ENCODE data around the gene ACTRT2.

Gene ACTRT2

GRCh38 chr1:2977886-2978611 lies 43.2 kb upstream of the ACTRT2 start:
- FAIRE-seq (no peak), DNase-seq (ENCODE audit: insufficient read length, low spot score) (no peak)
- TF ChIP-seq POU2F2 (IDR thresholded peaks at IDR 0.05; ENCODE audit: low read depth, low read length) (no peak), SPI1 (IDR thresholded peaks at IDR 0.05; ENCODE audit: low read depth, low read length) (no peak), POLR2AphosphoS5 (IDR thresholded peaks at IDR 0.05; ENCODE audit: low read depth, low read length) (no peak), TAF1 (IDR thresholded peaks at IDR 0.05; ENCODE audit: low read depth, low read length) (no peak), PAX5 (IDR thresholded peaks at IDR 0.05; ENCODE audit: insufficient read depth, low read length, severe bottlenecking) (no peak), POLR2A (IDR thresholded peaks at IDR 0.05; ENCODE audit: low read depth, low read length) (no peak)

- no peak for DNase-seq (ENCODE audit: insufficient read length, low spot score)
- TF ChIP-seq POU2F2 (IDR thresholded peaks at IDR 0.05; ENCODE audit: low read depth, low read length) (no peak), POLR2A (IDR thresholded peaks at IDR 0.05; ENCODE audit: low read depth, low read length) (no peak), PAX5 (IDR thresholded peaks at IDR 0.05; ENCODE audit: insufficient read depth, low read length, severe bottlenecking) (no peak), TAF1 (IDR thresholded peaks at IDR 0.05; ENCODE audit: low read depth, low read length) (no peak), SPI1 (IDR thresholded peaks at IDR 0.05; ENCODE audit: low read depth, low read length) (no peak), POLR2AphosphoS5 (IDR thresholded peaks at IDR 0.05; ENCODE audit: low read depth, low read length) (no peak)
- no peak for FAIRE-seq
Observed at GRCh38 chr1:2978691-2979190, 42.5 kb upstream of the ACTRT2 start.

- FAIRE-seq (no peak), DNase-seq (ENCODE audit: insufficient read length, low spot score) (no peak)
- no peak for TF ChIP-seq POLR2AphosphoS5 (IDR thresholded peaks at IDR 0.05; ENCODE audit: low read depth, low read length)
- TF ChIP-seq POLR2A (IDR thresholded peaks at IDR 0.05; ENCODE audit: low read depth, low read length) = no peak
- TF ChIP-seq PAX5 (IDR thresholded peaks at IDR 0.05; ENCODE audit: insufficient read depth, low read length, severe bottlenecking) = no peak
- TF ChIP-seq POU2F2 (IDR thresholded peaks at IDR 0.05; ENCODE audit: low read depth, low read length) = no peak
Observed at GRCh38 chr1:2979191-2980072, 41.8 kb upstream of the ACTRT2 start.

GRCh38 chr1:2980073-2980791 lies 41.0 kb upstream of the ACTRT2 start:
- DNase-seq (ENCODE audit: insufficient read length, low spot score) = no peak
- no peak for FAIRE-seq
- TF ChIP-seq POLR2A (IDR thresholded peaks at IDR 0.05; ENCODE audit: low read depth, low read length) = no peak

- FAIRE-seq (no peak), DNase-seq (ENCODE audit: insufficient read length, low spot score) (no peak)
- TF ChIP-seq TAF1 (IDR thresholded peaks at IDR 0.05; ENCODE audit: low read depth, low read length) (no peak), PAX5 (IDR thresholded peaks at IDR 0.05; ENCODE audit: insufficient read depth, low read length, severe bottlenecking) (no peak), POU2F2 (IDR thresholded peaks at IDR 0.05; ENCODE audit: low read depth, low read length) (no peak), POLR2AphosphoS5 (IDR thresholded peaks at IDR 0.05; ENCODE audit: low read depth, low read length) (no peak), SPI1 (IDR thresholded peaks at IDR 0.05; ENCODE audit: low read depth, low read length) (no peak), POLR2A (IDR thresholded peaks at IDR 0.05; ENCODE audit: low read depth, low read length) (no peak)
Observed at GRCh38 chr1:2980849-2981248, 40.4 kb upstream of the ACTRT2 start.

GRCh38 chr1:2981388-2981787 lies 39.9 kb upstream of the ACTRT2 start:
- no peak for FAIRE-seq
- TF ChIP-seq POLR2A (IDR thresholded peaks at IDR 0.05; ENCODE audit: low read depth, low read length) (no peak), SPI1 (IDR thresholded peaks at IDR 0.05; ENCODE audit: low read depth, low read length) (no peak), POU2F2 (IDR thresholded peaks at IDR 0.05; ENCODE audit: low read depth, low read length) (no peak), PAX5 (IDR thresholded peaks at IDR 0.05; ENCODE audit: insufficient read depth, low read length, severe bottlenecking) (no peak), TAF1 (IDR thresholded peaks at IDR 0.05; ENCODE audit: low read depth, low read length) (no peak), POLR2AphosphoS5 (IDR thresholded peaks at IDR 0.05; ENCODE audit: low read depth, low read length) (no peak)
- no peak for DNase-seq (ENCODE audit: insufficient read length, low spot score)

- no peak for DNase-seq (ENCODE audit: insufficient read length, low spot score)
- FAIRE-seq = no peak
Observed at GRCh38 chr1:2981981-2982614, 39.2 kb upstream of the ACTRT2 start.

GRCh38 chr1:2982615-2983318 lies 38.5 kb upstream of the ACTRT2 start:
- TF ChIP-seq TAF1 (IDR thresholded peaks at IDR 0.05; ENCODE audit: low read depth, low read length) = no peak
- TF ChIP-seq POLR2AphosphoS5 (IDR thresholded peaks at IDR 0.05; ENCODE audit: low read depth, low read length) = no peak
- TF ChIP-seq PAX5 (IDR thresholded peaks at IDR 0.05; ENCODE audit: insufficient read depth, low read length, severe bottlenecking) = no peak
- TF ChIP-seq POLR2A (IDR thresholded peaks at IDR 0.05; ENCODE audit: low read depth, low read length) = no peak
- FAIRE-seq (no peak), DNase-seq (ENCODE audit: insufficient read length, low spot score) (no peak)

More at GRCh38 chr1:2981981-2982614, 39.2 kb upstream of the ACTRT2 start:
- no peak for TF ChIP-seq POLR2AphosphoS5 (IDR thresholded peaks at IDR 0.05; ENCODE audit: low read depth, low read length)
- no peak for TF ChIP-seq PAX5 (IDR thresholded peaks at IDR 0.05; ENCODE audit: insufficient read depth, low read length, severe bottlenecking)
- no peak for TF ChIP-seq POLR2A (IDR thresholded peaks at IDR 0.05; ENCODE audit: low read depth, low read length)
- no peak for TF ChIP-seq SPI1 (IDR thresholded peaks at IDR 0.05; ENCODE audit: low read depth, low read length)
- no peak for TF ChIP-seq TAF1 (IDR thresholded peaks at IDR 0.05; ENCODE audit: low read depth, low read length)
- TF ChIP-seq POU2F2 (IDR thresholded peaks at IDR 0.05; ENCODE audit: low read depth, low read length) = no peak
